Stimulated activated CD8-positive, alpha-beta memory T cell treated with anti-CD3 and anti-CD28 coated beads, Interleukin-4, amount 100 ng/mL, for 48 hours (primary cell): ENCODE data around the gene NDUFS7.
"Not testable (repeated sequence)": the region's sequence is repeated elsewhere in the genome, so short reads cannot be mapped to it uniquely, and the experiment has no call there.

Experiments
- DNase-seq: peaks from one replicate; pipeline ENCODE4 v3.0.0-alpha.2; 2020

Gene NDUFS7

DNA sequence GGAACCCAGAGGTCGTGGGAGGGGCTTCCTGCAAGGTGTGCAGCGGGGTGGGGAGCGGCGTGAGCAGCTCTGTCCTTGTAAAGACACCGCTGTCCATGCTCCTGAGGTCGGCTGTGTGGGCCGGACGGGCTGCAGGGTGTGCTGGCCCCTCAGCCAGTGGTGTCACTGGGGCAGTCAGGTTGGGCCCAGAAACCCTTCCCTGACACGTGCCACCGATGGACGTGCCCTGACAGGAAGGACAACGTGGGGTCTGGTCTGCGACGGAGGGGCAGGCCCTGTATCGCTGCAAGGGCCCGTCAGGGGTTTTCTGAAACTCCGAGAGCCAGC is 50.3 kb downstream of the NDUFS7 start:
- no peak for DNase-seq

- no peak for DNase-seq
Measured at GRCh38 chr19:1434577-1435060, 50.9 kb downstream of the NDUFS7 start.

DNA sequence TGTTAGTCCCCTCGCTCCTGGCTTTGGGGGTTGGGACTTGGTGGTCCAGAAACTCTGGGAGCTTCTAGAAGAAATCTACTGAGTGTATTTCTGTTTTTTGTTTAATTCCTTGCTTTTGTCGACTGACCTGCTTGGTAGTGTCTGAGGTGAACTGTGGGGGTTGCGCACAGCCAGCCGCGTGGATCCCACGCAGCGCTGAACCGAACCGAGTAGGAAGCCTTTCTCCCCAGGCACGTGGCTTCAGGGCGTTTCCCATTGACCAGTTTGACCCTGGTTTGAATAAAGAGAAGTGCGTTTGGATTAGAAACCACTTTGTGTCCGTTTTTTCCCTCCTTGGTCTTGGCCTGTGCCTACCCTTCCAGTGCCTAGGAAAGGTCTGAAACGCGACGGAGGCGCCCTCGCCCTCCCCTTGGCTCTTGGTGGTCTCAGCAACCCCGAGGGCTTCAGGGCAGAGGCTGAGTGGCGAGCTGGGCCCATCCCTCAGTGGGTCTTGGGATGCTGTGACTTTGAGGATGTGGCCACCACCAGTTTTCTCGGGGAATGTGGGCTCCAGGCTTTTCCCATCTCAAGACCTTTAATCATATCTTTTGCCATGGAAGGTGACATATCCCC is 51.8 kb downstream of the NDUFS7 start:
- no peak for DNase-seq

- no peak for DNase-seq
Measured at GRCh38 chr19:1437609-1438008, 53.9 kb downstream of the NDUFS7 start.

GRCh38 chr19:1438035-1438932 is 54.6 kb downstream of the NDUFS7 start, which contains the start of gene RPS15:
RPS15 (plus strand) TSS chr19:1438396; CDS start chr19:1438426, 30 bp downstream.
- DNase-seq = peak; percentile 96

GRCh38 chr19:1438933-1439354 is 55.2 kb downstream of the NDUFS7 start:
- DNase-seq = no peak

DNA sequence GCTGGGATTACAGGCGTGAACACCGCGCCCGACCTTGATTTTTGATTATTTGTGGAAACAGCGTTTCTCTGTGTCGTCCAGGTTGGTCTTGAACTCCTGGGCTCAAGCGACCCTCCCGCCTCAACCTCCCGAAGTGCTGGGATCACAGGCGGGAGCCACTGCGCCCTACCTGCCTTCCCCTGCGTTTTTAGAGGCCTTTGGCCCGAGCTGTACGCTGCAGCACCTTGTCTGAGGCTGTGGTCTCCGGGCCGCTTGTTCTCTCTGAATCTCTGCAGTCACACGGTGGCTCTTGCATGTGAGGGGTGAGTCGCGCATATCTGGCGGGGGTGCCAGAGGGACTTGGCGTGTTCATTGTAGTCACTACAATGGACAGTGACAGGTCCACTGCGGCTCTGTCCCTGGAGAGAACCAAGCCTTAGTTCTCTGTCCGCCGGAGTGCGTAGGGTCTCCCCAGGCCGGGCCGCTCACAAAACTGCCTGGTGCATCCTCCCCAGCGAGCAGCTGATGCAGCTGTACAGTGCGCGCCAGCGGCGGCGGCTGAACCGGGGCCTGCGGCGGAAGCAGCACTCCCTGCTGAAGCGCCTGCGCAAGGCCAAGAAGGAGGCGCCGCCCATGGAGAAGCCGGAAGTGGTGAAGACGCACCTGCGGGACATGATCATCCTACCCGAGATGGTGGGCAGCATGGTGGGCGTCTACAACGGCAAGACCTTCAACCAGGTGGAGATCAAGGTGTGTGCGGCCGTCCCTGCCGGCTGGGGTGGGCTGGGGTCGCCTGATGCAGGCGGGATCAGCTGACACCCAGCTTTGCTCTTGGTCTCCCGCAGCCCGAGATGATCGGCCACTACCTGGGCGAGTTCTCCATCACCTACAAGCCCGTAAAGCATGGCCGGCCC is 56.1 kb downstream of the NDUFS7 start:
- DNase-seq = not testable (repeated sequence)

DNA sequence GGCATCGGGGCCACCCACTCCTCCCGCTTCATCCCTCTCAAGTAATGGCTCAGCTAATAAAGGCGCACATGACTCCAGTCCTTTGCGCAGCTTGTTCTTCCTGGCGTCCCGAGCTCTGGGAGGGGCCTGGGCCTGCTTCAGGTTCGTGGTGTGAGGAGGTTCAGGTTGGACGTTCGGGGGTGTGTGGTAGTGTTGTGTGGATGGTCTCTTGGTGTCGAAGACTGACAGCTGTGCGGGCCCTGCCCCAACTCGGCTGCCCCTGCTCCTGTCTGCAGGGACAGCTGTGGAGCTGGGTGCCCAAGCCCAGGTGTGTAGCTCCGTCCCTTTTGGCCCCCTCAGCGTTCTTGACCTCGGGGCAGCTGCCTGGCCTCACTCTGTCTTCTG is 56.7 kb downstream of the NDUFS7 start:
- no peak for DNase-seq

GRCh38 chr19:1441022-1441426 is 57.3 kb downstream of the NDUFS7 start:
- DNase-seq = no peak

- DNase-seq = no peak
Measured at GRCh38 chr19:1441677-1442438, 58.2 kb downstream of the NDUFS7 start.
